PFSK-1 (cell line): ENCODE data around the gene EIF5A.

Experiments
- SIN3A ChIP-seq: IDR thresholded peaks from 2 replicates; pipeline ENCODE4 v1.6.1; 2012; ENCODE audit warnings: mild to moderate bottlenecking, low read length, moderate library complexity, borderline replicate concordance; ENCODE audit not compliant: insufficient read depth
- TAF1 ChIP-seq: IDR thresholded peaks from 2 replicates; pipeline ENCODE4 v1.6.1; 2012; ENCODE audit warnings: low read length, control low read depth, borderline replicate concordance; ENCODE audit not compliant: insufficient read depth

GRCh38 chr17:7290166-7290565 lies 17.3 kb upstream of the EIF5A start:
- no peak for TF ChIP-seq TAF1
- TF ChIP-seq SIN3A, result no peak
